GM19035 (cell line): ENCODE results near the gene ANXA4.

Experiments used
- ATAC-seq: cut with Tn5 transposase; IDR thresholded peaks from one replicate; pipeline ENCODE4 v1.9.1; 2021; ENCODE audit not compliant: unreplicated experiment

ANXA4 gene

GRCh38 chr2:69837533-69837932 lies 95.6 kb downstream of the ANXA4 start:
- no peak for ATAC-seq

GRCh38 chr2:69843993-69844392 lies 102.1 kb downstream of the ANXA4 start:
- ATAC-seq, result no peak

GRCh38 chr2:69844560-69844959 lies 102.6 kb downstream of the ANXA4 start:
- no peak for ATAC-seq

- no peak for ATAC-seq
Observed at GRCh38 chr2:69846182-69847067, 104.5 kb downstream of the ANXA4 start.

GRCh38 chr2:69847068-69847828 lies 105.3 kb downstream of the ANXA4 start:
- no peak for ATAC-seq

- ATAC-seq, result no peak
Observed at GRCh38 chr2:69848186-69848790, 106.4 kb downstream of the ANXA4 start.

GRCh38 chr2:69858261-69858660 lies 116.3 kb downstream of the ANXA4 start:
- ATAC-seq, result no peak

- ATAC-seq, result no peak
Observed at GRCh38 chr2:69863298-69863697, 121.4 kb downstream of the ANXA4 start.
